Measurements from ENCODE around the gene SMIM3.

- no peak for TF ChIP-seq CTCF (conservative IDR thresholded peaks at IDR 0.05; ENCODE audit: low read length)
- no peak for TF ChIP-seq EZH2phosphoT487 (IDR thresholded peaks at IDR 0.05; ENCODE audit: borderline replicate concordance, low read depth, low read length)
These were observed 24.7 kb upstream of the SMIM3 start for GRCh38 chr5:150753863-150754262.

All from OCI-LY7 (cell line).